Activated CD4-positive, alpha-beta T cell treated with anti-CD3 and anti-CD28 coated beads, Interleukin-2, amount 50 U/mL, for 16 hours (primary cell): ENCODE results near the gene CCDC51.

Source experiments
- DNase-seq: peaks from one replicate; pipeline ENCODE4 v3.0.0-alpha.2; 2020

Gene CCDC51

GRCh38 chr3:48418140-48418539 is 21.8 kb downstream of the CCDC51 start:
- no peak for DNase-seq

GRCh38 chr3:48417529-48418108 is 22.3 kb downstream of the CCDC51 start:
- DNase-seq, result no peak

- DNase-seq, result no peak
These were observed 23.4 kb downstream of the CCDC51 start for GRCh38 chr3:48416546-48416945.

- DNase-seq, result no peak
These were observed 23.8 kb downstream of the CCDC51 start for GRCh38 chr3:48416091-48416505.

- no peak for DNase-seq
These were observed 24.5 kb downstream of the CCDC51 start for GRCh38 chr3:48415251-48415953.

GRCh38 chr3:48414376-48415250 is 25.3 kb downstream of the CCDC51 start:
- DNase-seq, result no peak

- DNase-seq, result no peak
These were observed 26.3 kb downstream of the CCDC51 start for GRCh38 chr3:48413611-48414010.

- DNase-seq, result no peak
These were observed 26.8 kb downstream of the CCDC51 start for GRCh38 chr3:48413086-48413485.

- no peak for DNase-seq
These were observed 27.4 kb downstream of the CCDC51 start for GRCh38 chr3:48412375-48413001.

- no peak for DNase-seq
These were observed 28.1 kb downstream of the CCDC51 start for GRCh38 chr3:48411606-48412374.

GRCh38 chr3:48411041-48411588 is 28.8 kb downstream of the CCDC51 start:
- no peak for DNase-seq

- no peak for DNase-seq
These were observed 29.5 kb downstream of the CCDC51 start for GRCh38 chr3:48410205-48411040.

GRCh38 chr3:48409291-48410201 is 30.4 kb downstream of the CCDC51 start:
- DNase-seq, result no peak

GRCh38 chr3:48408823-48409281 is 31.1 kb downstream of the CCDC51 start:
- DNase-seq, result no peak

- no peak for DNase-seq
These were observed 32.3 kb downstream of the CCDC51 start for GRCh38 chr3:48407542-48408099.

GRCh38 chr3:48406443-48407431 is 33.2 kb downstream of the CCDC51 start:
- DNase-seq, result no peak

- DNase-seq, result no peak
These were observed 33.9 kb downstream of the CCDC51 start for GRCh38 chr3:48405971-48406370.

GRCh38 chr3:48405343-48405881 is 34.5 kb downstream of the CCDC51 start:
- no peak for DNase-seq
